HEK293 (cell line): Measurements from ENCODE around the gene SBF1.

Source experiments
- CTCF ChIA-PET: fragments of 350-600 bp; formaldehyde crosslinking; extraction: SDS; loops from one replicate; lab custom pipeline; 2021; ENCODE audit warnings: antibody characterized with exemption; lab: Yijun Ruan, JAX
- POLR2A ChIA-PET: fragments of 300-600 bp; formaldehyde crosslinking; extraction: SDS; loops from one replicate; lab custom pipeline; 2020; ENCODE audit warnings: antibody characterized with exemption, inconsistent platforms; lab: Yijun Ruan, JAX
- H3K27ac ChIP-seq: fragments of 200-500 bp; sonication (Bioruptor generic); 2 replicates; pipeline ENCODE4 v1.5.1; 2014; ENCODE audit warnings: low read depth, low read length, control low read depth, inconsistent platforms; ENCODE audit errors: extremely low read depth
- H3K36me3 ChIP-seq, 2 experiments: fragments of 200-500 bp in 1 of 2; sonication (Bioruptor generic) in 1 of 2; 1 replicate in 1 of 2; 2 replicates in 1 of 2; pipeline ENCODE4 v1.5.1; 2014 to 2017; ENCODE audit warnings: inconsistent platforms in 2 of 2, low read length in 2 of 2; ENCODE audit not compliant: control insufficient read depth in 2 of 2, insufficient read depth in 1 of 2
- H3K4me1 ChIP-seq: fragments of 200-500 bp; sonication (Bioruptor generic); 2 replicates; pipeline ENCODE4 v1.5.1; 2014; ENCODE audit warnings: mild to moderate bottlenecking, low read length, inconsistent platforms; ENCODE audit not compliant: control insufficient read depth, insufficient read depth
- H3K4me3 ChIP-seq: 2 replicates; pipeline ENCODE4 v1.5.1; 2011; ENCODE audit warnings: low read depth, mild to moderate bottlenecking, control low read depth, low read length, moderate library complexity
- H3K9me3 ChIP-seq: fragments of 200-500 bp; sonication (Bioruptor generic); 2 replicates; pipeline ENCODE4 v1.5.1; 2014; ENCODE audit warnings: low read depth, low read length, inconsistent platforms; ENCODE audit not compliant: control insufficient read depth, insufficient read depth
- EGR2 ChIP-seq: fragments of 450-650 bp; formaldehyde crosslinking; IDR thresholded peaks from 2 replicates; pipeline ENCODE4 v1.5.1; 2016; ENCODE audit warnings: low read depth, missing biosample characterization, missing genetic modification characterization
- GLIS2 ChIP-seq: fragments of 450-650 bp; formaldehyde crosslinking; IDR thresholded peaks from 2 replicates; pipeline ENCODE4 v1.5.1; 2016; ENCODE audit warnings: missing biosample characterization, missing genetic modification characterization
- OSR2 ChIP-seq: fragments of 450-650 bp; formaldehyde crosslinking; IDR thresholded peaks from 2 replicates; pipeline ENCODE4 v1.5.1; 2016; ENCODE audit warnings: missing biosample characterization, missing genetic modification characterization
- OVOL3 ChIP-seq: fragments of 450-650 bp; formaldehyde crosslinking; IDR thresholded peaks from 2 replicates; pipeline ENCODE4 v1.5.1; 2016; ENCODE audit warnings: missing biosample characterization, missing genetic modification characterization
- SP2 ChIP-seq: fragments of 450-650 bp; formaldehyde crosslinking; IDR thresholded peaks from 2 replicates; pipeline ENCODE4 v1.5.1; 2016; ENCODE audit warnings: missing biosample characterization, missing genetic modification characterization
- SP7 ChIP-seq: fragments of 450-650 bp; formaldehyde crosslinking; IDR thresholded peaks from 2 replicates; pipeline ENCODE4 v1.5.1; 2016; ENCODE audit warnings: missing biosample characterization, missing genetic modification characterization
- ZBTB10 ChIP-seq: fragments of 450-650 bp; formaldehyde crosslinking; IDR thresholded peaks from 2 replicates; pipeline ENCODE4 v1.5.1; 2016; ENCODE audit warnings: missing biosample characterization, missing genetic modification characterization
- ZBTB8A ChIP-seq: fragments of 450-650 bp; formaldehyde crosslinking; IDR thresholded peaks from 2 replicates; pipeline ENCODE4 v1.5.1; 2016; ENCODE audit warnings: missing biosample characterization, missing genetic modification characterization
- ZFHX2 ChIP-seq: fragments of 450-650 bp; formaldehyde crosslinking; conservative IDR thresholded peaks from 2 replicates; pipeline ENCODE4 v1.5.1; 2016; ENCODE audit warnings: missing biosample characterization, missing genetic modification characterization
- ZNF2 ChIP-seq: fragments of 450-650 bp; formaldehyde crosslinking; IDR thresholded peaks from 2 replicates; pipeline ENCODE4 v1.5.1; 2016; ENCODE audit warnings: missing biosample characterization, missing genetic modification characterization
- ZNF280D ChIP-seq: fragments of 450-650 bp; formaldehyde crosslinking; IDR thresholded peaks from 2 replicates; pipeline ENCODE4 v1.5.1; 2016; ENCODE audit warnings: missing biosample characterization, missing genetic modification characterization
- ZNF302 ChIP-seq: fragments of 450-650 bp; formaldehyde crosslinking; IDR thresholded peaks from 2 replicates; pipeline ENCODE4 v1.5.1; 2016; ENCODE audit warnings: missing biosample characterization, missing genetic modification characterization, low read depth
- ZNF398 ChIP-seq: fragments of 450-650 bp; formaldehyde crosslinking; IDR thresholded peaks from 2 replicates; pipeline ENCODE4 v1.5.1; 2017; ENCODE audit warnings: missing biosample characterization, missing genetic modification characterization

Gene SBF1

GRCh38 chr22:50467341-50467740, 7.5 kb downstream of the SBF1 start:
- ChIA-PET CTCF (interaction anchor here (1.2 to 1.4 kb wide), 2 partner anchors 31 to 96 kb away, joined by 3 read pairs; no protein-coding TSS in a partner anchor), POLR2A (interaction anchor here (0.8 to 1.9 kb wide), 2 partner anchors 15 to 58 kb away, joined by 3 to 4 read pairs; partner anchors contain the start of gene SCO2)
- peaks cover 0 to 86% of the 10 kb centered on the region in 2 experiments; a peak in 2 of 3 replicates for H3K36me3 ChIP-seq

GRCh38 chr22:50465066-50465930, 9.5 kb downstream of the SBF1 start:
- CTCF ChIA-PET = no interaction called here
- Histone ChIP-seq H3K36me3 (peaks cover 0 to 90% of the 10 kb centered on the region in 2 experiments; a peak in 2 of 3 replicates), H3K9me3 (no peaks in the 10 kb centered on the region), H3K4me1 (peaks cover 7% of the 10 kb centered on the region), H3K27ac (no peak overlapping the region), H3K4me3 (no peak overlapping the region)
- TF ChIP-seq SP7 (tag by site-specific recombination) (no peak), OSR2 (tag by site-specific recombination) (peak; percentile 36; the same call in 1 of the 2 replicates), SP2 (tag by site-specific recombination) (no peak), ZNF280D (tag by site-specific recombination) (no peak), ZNF302 (tag by site-specific recombination) (no peak), ZNF2 (tag by site-specific recombination) (no peak), EGR2 (peak; percentile 53; the same call in 1 of the 2 replicates), ZBTB8A (no peak), ZNF398 (no peak), ZFHX2 (tag by site-specific recombination) (peak; percentile 57), OVOL3 (tag by site-specific recombination) (no peak), GLIS2 (tag by site-specific recombination) (0 out of 2 replicates have a peak, but pooled peaks have one; percentile 23)
- POLR2A ChIA-PET = interaction anchor here (0.5 to 1.5 kb wide), 2 partner anchors 42 to 1153 kb away, joined by 3 to 4 read pairs; partner anchors contain the start of gene LMF2

More at GRCh38 chr22:50467341-50467740, 7.5 kb downstream of the SBF1 start:
- no peaks in the 10 kb centered on the region for H3K9me3 ChIP-seq
- H3K4me3 ChIP-seq = no peak overlapping the region
- peaks cover 16% of the 10 kb centered on the region for H3K4me1 ChIP-seq
- H3K27ac ChIP-seq = no peak overlapping the region
- TF ChIP-seq ZBTB10 = no peak
